ENCODE measurements around the gene YAF2.
"Not testable (repeated sequence)": the region's sequence is repeated elsewhere in the genome, so short reads cannot be mapped to it uniquely, and the experiment has no call there.

YAF2 gene

DNA sequence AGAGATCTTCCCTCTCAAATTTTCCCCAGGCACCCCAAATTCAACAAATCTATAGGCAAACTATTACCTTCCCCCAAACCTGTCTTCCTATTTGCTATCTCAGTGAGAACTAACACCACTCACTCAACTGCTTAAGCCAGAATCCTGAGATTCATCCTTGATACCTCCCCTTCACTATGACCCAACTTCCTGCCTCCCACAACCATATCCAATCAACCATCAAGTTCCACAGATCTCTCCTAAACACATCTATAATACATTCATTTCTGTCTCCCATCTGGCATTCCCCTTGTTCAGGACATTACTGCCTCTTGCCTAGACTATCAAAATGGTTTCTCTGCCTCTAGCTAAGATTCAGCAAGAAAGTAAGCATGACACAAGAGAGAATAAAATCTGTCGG lies 21.3 kb downstream of the YAF2 start:
- no peak for DNase-seq (ENCODE audit: low read depth)
- no peak overlapping the region for H3K4me3 ChIP-seq (ENCODE audit: low read depth, low read length)
- no peak for TF ChIP-seq CTCF (IDR thresholded peaks at IDR 0.05; ENCODE audit: low read depth, low read length, missing control alignments)

GRCh38 chr12:42215759-42216158 lies 22.3 kb downstream of the YAF2 start:
- DNase-seq (ENCODE audit: low read depth); H3K4me3 ChIP-seq (ENCODE audit: low read depth, low read length): not testable (repeated sequence)

DNA sequence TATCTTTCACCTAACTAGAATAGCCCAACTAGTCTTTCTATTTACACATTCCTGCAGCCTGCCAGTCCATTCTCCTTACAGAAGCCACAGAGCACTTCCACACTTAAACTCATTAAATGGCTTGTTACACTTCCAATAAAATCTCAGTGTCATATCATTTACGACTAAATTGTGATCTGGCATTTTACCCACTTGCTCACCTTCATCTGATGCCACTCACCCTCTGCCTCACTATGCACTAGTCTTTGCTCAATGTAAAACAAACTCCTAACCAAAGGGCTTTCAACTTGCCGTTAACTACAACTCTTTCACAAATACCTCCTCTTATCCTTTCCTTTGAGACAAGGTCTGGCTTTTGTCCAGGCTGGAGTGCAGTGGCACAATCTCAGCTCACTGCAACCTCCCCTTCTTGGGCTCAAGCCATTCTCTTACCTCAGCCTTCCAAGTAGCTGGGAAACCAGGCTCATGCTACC lies 24.1 kb downstream of the YAF2 start:
- no peak for TF ChIP-seq CTCF (IDR thresholded peaks at IDR 0.05; ENCODE audit: low read depth, low read length, missing control alignments)
- H3K4me3 ChIP-seq (ENCODE audit: low read depth, low read length): no peak overlapping the region
- no peak for DNase-seq (ENCODE audit: low read depth)

GRCh38 chr12:42213023-42213422 lies 25.0 kb downstream of the YAF2 start:
- H3K4me3 ChIP-seq (ENCODE audit: low read depth, low read length): no peak overlapping the region
- no peak for TF ChIP-seq CTCF (IDR thresholded peaks at IDR 0.05; ENCODE audit: low read depth, low read length, missing control alignments)
- no peak for DNase-seq (ENCODE audit: low read depth)

DNA sequence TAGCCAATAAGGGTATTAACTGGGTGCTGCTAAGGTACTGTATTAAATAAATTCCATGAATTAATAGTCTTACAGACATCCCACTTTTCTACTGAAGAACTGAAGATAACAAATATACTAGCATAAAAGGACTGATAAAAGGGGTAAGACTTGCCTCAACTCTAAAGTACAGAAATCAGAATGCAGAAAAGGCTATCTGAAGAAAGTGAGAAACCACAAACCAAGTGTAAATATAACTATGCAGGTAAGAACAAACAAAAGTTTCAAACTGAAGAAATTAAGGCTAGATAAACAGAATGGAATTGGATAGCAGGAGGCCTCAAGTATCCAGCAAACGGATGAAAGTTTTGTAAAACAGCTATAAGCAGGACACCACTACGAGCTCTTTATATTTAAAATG lies 29.5 kb downstream of the YAF2 start:
- no peak overlapping the region for H3K4me3 ChIP-seq (ENCODE audit: low read depth, low read length)
- TF ChIP-seq CTCF (IDR thresholded peaks at IDR 0.05; ENCODE audit: low read depth, low read length, missing control alignments): no peak
- no peak for DNase-seq (ENCODE audit: low read depth)

DNA sequence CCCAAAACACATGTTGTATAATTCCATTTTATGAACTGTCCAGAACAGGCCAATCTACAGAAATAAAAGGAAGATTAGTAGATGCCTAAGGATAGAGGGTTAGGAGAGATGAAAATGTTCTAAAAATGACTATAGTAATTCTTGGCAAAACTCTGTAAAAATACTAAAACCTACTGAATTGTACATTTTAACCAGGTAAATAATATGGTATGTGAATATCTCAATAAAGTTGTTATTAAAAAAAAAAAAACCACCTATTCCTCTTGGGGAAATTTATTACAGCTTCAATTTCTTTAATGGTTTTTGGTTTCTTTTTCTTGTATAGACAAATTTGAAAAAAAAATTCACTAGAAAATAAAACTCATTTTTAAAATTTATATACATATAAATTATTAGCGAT lies 33.2 kb downstream of the YAF2 start:
- no peak for DNase-seq (ENCODE audit: low read depth)
- TF ChIP-seq CTCF (IDR thresholded peaks at IDR 0.05; ENCODE audit: low read depth, low read length, missing control alignments): no peak
- H3K4me3 ChIP-seq (ENCODE audit: low read depth, low read length): no peak overlapping the region

GRCh38 chr12:42204362-42204761 lies 33.7 kb downstream of the YAF2 start:
- no peak for TF ChIP-seq CTCF (IDR thresholded peaks at IDR 0.05; ENCODE audit: low read depth, low read length, missing control alignments)
- no peak overlapping the region for H3K4me3 ChIP-seq (ENCODE audit: low read depth, low read length)
- no peak for DNase-seq (ENCODE audit: low read depth)

DNA sequence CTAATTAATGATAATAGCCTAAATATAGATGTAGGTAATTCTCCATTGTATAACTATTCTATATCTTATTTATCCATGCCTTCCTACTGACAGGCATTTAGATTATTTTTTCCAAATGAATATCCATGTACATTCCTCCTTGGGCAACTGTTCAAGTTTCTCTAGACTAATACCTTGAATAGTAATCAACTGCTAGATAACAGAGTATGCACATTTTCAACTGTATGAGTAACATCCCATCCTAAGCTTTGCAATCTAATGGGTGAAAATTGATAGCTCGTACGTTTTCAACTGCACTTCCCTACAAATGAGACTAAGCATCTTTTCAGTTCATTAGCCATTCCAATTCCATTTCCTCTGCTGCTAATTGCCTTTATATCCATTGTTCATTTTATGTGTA lies 37.0 kb downstream of the YAF2 start:
- TF ChIP-seq CTCF (IDR thresholded peaks at IDR 0.05; ENCODE audit: low read depth, low read length, missing control alignments): no peak
- DNase-seq (ENCODE audit: low read depth): no peak
- no peak overlapping the region for H3K4me3 ChIP-seq (ENCODE audit: low read depth, low read length)
